HG02610 (cell line): ENCODE data around the gene CEP126.
"Not testable (repeated sequence)": the region's sequence is repeated elsewhere in the genome, so short reads cannot be mapped to it uniquely, and the experiment has no call there.

Experiments used
- ATAC-seq: cut with Tn5 transposase; IDR thresholded peaks from one replicate; pipeline ENCODE4 v1.9.1; 2021; ENCODE audit warnings: mild to moderate bottlenecking, moderate library complexity; ENCODE audit not compliant: unreplicated experiment

CEP126 gene

DNA sequence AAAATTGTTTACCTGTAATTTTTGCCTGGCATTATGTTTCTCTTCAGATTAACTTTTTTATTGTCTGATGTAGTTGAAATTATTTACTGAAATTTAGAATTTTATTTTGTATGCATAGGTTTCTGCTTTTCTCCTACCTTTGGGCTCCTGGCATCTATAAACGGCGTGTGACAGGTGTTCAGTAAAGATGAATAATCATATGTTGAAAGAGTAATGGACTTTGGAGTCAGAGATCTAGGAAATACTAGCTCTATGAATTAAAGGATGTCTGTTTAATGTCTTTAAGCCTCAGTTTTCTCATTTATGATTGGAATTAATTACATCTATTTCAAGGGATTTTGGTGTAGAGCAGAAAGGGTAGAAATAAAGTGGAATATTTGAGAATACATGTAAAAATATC is 8.7 kb downstream of the CEP126 start:
- ATAC-seq, result no peak

DNA sequence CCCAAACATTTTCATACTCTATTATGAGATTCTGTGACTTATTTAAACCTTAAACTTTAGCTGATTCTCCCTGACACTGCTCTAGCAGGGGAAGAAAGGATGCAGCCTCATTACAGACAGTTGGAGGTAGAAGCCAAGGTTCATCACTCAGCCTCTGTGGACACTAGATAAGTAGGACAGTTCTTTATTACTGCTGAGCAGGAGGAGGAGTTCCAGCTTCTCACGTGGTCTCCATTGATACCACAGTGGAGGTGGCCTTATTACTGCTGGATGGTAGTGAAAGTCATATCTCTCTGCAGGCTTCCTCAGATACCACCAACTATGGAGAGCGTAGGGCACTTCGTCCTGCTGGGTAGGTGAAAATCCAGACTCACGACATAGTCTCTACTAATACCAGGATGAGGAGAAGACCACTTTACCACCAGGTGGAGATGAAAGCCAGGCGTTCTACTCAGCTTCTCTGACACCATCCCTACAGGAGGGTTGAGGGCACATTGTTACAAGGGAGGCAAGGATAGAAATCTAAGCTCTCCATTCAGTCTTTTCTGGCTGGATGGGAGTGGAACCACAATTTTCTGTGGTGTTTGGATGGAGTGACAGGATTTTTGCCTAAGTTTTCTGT is 14.6 kb downstream of the CEP126 start:
- no peak for ATAC-seq

DNA sequence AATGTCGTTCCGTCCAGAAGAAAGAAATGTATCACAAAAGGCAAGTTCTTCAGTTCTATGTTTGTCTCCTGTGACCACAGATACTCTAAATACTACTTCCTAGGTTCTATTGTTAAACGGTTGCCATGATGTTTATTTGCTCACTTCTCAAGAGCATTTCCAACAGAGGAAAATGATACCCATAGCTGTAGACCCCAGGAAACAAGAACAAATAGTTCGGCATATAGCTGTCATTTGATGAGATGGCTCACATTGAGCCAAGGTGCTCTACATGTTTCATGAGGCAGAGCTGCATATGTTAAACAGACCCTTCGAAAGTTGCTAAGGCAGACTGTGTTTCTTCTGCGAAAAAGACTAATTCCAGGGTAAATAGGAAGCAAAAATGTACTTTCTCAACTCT is 16.9 kb downstream of the CEP126 start:
- ATAC-seq, result no peak

DNA sequence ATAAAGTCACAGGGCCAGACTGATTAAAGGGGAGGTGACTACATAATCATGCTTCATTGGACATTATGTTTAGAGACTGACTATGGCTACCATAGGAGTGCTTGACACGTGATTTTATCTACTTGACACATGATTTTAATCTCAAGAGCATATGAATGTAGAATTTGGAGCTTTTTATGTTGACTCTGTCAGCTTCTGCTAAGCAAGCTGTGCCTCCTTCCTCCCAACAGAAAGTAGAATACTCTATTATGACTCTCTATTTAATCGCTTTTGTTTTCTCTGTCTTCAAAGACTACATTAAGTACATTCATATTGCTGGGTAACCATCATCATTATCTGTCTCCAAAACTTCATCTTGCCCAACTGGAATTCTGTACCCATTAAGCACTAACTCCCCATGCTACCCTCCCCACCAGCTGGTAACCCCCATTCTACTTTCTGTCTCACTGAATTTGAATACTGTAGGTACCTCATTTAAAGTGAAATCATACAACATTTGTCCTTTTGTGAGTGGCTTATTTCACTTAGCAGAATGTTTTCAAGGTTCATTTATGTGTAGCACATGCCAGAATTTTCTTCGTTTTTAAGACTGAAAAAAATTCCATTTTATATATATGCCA is 26.2 kb downstream of the CEP126 start:
- no peak for ATAC-seq

DNA sequence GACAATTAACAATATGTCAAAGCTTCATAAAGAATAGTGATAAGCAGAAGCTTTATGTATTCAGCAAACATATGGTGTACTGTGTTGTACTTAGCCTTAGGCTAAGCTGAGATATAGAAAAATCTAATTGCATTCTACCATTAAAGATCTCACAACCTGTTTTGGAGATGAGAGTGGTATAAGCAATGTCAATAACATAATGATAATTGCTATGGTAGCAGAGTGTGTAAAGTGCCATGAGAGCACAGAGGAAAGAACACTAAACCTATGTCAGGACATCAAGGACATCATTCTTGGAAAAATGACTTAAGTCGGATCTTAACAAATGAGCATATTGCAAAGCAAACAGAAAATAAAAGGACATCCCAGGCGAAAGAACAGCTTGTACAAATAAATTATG is 30.1 kb downstream of the CEP126 start:
- ATAC-seq, result no peak

DNA sequence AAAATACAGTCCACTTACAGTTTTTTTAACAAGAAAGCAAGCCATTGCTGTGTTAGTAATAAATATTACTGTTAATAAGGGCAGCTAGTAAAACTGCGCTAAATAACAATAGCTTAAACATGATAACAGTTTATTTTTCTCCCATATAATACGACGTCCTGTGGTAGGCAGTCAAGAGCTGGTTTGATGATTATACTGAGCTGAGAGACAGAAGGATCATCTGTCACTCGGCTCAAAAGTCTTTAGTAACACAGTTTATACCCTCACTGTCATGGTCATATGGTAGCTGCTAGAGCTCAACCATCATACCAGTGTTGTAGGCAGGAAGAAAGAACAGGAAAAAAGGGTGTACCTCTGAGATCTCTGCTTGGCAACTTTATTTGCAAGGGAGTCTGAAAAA is 30.6 kb downstream of the CEP126 start:
- ATAC-seq, result no peak

DNA sequence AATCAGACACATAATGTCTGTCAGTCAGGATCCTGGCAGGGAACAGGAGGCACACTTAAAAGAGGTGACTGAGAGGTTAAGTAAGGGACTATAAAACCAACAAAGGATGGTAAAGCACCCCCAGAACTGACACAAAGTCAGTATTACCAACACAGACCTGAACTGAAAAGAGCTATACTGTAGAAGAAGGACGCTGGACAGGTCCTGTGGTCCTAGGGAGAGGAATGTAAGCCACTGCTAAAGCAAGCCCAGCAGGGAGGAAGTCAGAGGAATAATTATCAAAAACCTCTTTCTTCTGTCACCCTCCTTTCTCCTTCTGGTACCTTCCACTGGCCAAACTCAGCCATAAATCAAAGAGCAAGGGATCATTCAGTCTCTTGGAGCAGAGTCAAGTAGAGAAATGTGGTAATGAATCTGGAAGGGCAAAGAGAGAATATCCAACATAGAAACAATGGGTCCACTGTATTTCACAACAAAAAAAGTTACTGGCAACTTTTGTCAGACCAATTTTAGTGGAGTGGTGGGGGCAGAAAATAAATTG is 34.9 kb downstream of the CEP126 start:
- ATAC-seq, result no peak

DNA sequence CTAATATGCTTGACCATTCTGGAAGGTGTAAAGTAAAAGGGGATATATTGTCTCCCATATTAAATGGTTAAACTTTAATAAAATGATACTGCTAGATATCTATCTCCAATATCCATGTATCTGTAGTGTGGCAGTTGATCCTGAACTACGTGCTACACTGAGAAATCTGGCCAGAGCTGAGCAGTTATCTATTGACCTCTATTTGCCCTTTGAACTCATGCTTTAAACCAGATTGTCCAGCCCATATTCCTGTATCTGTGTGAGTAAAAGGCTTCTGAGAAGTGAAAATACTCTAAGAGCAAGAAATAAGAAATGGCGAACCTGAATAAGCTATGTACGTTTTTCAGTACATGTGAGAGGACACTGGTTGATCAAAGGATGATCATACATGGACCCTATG is 40.5 kb downstream of the CEP126 start:
- ATAC-seq, result no peak

DNA sequence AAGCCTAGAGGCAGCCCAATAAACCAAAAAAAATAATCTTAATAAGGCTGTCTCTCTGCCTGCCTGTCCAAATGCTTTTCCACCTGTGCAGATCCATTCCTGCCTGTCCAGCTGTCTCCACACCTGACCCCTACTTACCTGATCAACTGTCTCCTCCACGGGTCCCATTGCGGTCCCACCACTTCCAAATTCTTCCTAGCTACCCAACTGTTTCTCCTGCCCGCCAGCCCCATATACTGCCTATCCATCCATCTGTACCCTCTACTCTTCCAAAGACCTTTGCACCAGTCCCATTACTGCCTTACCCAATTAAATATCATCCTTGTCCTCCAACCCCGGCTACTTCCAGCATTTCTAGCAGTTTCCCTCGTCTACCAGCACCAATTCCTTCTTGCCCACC is 40.9 kb downstream of the CEP126 start:
- ATAC-seq, result no peak

DNA sequence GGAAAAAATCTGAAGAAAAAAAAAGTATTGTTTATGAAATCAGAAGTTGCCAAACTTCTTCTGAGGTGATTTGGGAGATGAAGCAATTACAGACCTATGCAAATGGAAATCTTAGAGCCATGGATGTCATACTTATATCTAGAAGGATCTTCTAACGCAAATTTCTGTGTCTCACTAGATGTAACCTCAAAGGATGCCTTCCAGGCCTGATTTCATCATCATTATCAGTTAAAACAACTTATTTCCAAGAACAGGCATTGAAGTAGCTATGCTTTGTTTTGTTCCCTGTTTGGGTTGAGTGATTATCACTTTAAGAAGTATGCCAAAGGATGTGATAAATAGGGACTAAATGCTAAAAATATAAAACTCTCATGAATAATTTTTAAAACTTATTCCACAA is 45.4 kb downstream of the CEP126 start:
- no peak for ATAC-seq

DNA sequence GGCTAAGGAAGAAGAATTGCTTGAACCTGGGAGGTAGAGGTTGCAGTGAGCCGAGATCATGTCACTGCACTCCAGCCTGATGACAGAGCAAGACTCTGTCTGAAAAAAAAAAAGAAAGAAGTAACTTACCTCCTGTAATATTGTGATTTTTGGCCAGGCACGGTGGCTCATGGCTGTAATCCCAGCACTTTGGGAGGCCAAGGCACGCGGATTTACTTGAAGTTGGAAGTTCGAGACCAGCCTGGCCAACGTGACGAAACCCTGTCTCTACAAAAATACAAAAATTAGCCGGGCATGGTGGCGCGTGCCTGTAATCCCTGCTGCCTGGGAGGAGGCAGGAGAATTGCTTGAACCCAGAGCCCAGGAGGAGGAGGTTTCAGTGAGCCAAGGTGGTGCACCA is 49.4 kb downstream of the CEP126 start:
- not testable (repeated sequence) for ATAC-seq

DNA sequence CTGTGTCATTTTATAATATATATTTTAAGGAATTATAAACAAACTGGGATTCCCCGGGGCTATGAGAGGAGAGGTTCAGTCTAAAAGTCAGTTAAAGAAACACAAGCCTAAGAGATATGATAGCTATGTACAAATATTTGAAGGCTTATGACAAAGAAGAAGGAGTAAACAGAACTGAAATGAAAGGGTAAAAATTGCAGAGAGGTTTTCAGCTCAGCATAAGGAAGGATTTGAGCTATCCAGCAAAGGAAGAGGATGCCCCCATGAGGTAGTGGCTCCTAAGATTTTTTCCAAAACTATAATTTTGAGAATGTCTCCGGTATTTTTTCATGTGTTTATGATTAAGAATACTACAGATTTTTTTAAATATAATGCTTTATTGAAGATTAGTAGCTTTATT is 59.4 kb downstream of the CEP126 start:
- no peak for ATAC-seq

DNA sequence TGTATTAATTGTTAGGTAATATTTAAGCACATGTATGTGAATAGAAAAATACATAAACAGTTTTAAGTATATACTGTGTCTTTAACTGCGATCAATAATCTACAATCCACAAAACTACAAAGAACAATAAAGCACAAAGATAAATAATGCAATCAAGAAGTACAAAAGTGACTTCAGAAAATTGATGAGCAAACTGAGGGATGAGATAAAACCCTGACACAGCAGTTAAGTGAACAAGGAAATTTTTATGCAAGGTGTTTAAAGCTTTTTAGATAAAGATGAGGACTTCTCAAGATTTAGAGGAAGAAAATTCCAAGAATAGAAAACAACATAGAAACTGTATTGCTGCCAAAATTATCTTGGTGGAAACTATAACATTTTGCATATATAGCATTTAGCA is 60.0 kb downstream of the CEP126 start:
- no peak for ATAC-seq

DNA sequence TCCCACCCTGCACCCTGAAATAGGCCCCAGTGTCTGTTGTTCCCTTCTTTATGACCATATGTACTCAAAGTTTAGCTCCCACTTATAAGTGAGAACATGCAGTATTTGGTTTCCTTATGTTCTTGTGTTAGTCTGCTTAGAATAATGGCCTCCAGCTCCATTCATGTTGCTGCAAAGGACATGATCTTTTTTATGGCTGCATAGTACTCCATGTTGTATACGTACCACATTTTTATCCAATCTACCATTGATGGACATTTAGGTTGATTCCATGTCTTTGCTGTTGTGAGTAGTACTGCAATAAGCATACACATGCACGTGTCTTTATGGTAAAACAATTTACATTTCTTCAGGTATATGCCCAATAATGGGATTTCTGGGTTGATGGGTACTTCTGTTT is 60.9 kb downstream of the CEP126 start:
- no peak for ATAC-seq

DNA sequence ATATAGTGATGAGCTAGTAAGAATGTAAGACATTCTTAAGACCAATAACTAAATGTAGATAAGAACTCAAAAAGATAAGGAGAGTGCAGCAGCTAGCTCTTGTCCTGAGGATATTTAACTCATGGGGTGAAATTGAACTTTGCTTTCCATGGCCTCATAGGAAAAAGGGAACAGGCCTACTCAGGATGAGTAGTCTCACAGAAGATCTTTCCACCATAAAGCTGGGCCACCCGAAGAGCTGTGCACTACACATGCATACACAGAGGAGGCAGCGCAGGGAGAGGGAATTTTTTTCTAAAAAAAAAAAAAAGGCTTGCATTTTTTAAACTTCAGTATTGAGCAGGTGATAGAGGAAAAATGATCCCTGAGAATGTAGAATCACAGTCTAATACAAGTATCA is 72.6 kb downstream of the CEP126 start:
- no peak for ATAC-seq

DNA sequence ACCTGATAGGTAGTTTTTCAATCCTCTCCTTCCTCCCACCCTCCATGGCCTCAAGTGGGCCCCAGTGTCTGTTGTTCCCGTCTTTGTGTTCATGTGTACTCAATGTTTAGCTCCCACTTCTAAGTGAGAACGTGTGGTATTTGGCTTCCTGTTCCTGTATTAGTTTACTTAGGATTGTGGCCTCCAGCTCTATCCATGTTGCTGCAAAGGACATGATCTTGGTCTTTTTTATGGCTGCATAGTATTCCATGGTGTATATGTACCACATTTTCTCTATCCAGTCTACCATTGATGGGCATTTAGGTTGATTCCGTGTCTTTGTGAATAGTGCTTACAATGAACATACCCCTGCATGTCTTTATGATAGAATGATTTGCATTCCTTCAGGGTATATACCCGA is 78.4 kb downstream of the CEP126 start:
- ATAC-seq, result no peak

DNA sequence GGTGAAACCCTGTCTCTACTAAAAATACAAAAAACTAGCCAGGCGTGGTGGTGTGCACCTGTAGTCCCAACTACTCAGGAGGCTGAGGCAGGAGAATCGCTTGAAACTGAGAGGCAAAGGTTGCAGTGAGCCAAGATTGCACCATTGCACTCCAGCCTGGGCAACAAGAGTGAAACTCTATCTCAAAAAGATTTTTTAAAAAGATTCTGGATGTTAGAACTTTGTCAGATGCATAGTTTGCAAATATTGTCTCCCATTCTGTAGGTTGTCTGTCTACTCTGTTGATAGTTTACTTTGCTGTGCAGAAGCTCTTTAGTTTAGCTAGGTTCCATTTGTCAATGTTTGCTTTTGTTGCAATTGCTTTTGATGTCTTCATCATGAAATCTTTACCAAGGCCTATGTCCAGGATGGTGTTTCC is 79.3 kb downstream of the CEP126 start:
- ATAC-seq, result not testable (repeated sequence)

DNA sequence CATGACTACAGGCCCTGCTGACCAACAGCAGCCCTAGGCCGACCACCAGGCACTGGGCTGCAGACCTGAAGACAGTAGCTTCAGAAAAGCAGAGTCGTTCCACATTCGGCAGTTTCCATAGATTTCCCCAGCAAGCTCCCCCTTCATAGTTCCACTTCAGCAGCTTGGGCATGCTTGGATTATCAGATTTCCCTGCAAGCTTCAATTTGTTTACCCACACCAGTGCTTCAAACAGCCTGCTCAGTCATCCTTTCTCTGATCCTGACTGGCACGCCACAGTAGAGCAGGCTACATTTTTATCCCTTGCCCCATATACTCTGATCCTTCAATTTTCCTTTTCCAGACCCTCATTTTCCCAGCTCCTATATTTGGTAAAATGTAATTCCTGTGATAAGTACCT is 81.3 kb downstream of the CEP126 start:
- no peak for ATAC-seq

DNA sequence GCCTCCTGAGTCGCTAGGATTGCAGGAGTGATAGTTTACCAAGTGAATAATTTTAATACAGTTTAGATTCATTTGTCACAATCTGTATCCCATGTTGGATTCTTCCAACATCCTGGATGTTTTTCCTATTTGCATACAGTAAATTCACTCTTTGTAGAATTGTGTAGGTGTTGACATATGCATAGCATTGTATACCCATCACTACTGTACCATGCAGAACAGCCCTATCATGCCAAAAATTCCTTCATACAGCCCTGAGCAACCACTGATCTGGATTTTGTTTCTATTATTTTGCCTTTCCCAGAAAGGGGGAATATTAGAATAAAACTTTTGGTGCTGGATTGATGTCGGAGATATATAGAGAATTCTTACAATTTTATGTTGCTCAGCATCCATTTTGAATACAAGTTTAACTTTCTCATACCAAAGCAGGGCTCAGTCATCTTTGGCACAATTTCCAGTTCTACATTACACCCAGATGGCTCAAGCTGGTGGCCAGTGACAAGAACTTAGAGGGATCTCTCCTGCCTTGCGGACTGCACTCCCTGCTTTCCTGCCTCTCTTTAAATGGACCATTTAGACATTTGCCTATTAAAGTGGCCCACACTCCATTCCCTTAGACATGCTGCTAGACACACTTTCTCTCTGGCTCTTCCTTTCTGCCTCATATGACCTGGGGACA is 87.0 kb downstream of the CEP126 start:
- ATAC-seq, result no peak

DNA sequence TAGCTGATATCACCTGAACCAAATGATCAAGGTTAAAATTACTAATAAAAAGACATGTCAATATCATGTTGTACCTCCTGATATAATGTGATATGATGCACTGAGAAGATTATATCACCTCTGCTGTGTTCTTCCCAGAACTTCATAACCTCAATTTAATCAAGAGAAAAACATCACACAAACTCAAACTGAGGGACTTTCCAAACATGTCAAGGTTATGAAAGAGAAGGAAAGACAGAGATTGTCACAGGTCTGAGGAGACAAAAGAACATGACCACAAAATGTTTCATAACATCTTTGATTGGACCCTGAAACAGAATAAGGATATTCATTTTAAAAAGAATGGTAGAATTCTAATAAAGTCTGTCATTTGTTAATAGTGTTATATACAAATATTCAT is 89.4 kb downstream of the CEP126 start:
- no peak for ATAC-seq

DNA sequence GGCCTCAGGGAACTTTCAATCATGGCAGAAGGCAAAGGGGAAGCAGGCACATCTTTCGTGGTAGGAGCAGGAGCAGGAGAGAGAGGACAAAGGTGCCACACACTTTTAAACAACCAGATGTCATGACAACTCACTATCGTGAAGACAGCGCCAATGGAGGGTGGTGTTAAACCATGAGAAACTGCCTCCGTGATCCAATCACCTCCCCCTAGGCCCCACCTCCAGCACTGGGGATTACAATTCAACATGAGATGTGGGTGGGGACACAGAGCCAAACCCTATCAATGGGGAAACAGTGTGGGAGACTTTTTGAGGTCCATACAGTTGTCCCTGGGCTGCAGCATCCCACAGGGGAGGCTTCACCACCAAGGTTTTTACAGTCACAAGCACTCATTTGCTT is 90.5 kb downstream of the CEP126 start:
- no peak for ATAC-seq

DNA sequence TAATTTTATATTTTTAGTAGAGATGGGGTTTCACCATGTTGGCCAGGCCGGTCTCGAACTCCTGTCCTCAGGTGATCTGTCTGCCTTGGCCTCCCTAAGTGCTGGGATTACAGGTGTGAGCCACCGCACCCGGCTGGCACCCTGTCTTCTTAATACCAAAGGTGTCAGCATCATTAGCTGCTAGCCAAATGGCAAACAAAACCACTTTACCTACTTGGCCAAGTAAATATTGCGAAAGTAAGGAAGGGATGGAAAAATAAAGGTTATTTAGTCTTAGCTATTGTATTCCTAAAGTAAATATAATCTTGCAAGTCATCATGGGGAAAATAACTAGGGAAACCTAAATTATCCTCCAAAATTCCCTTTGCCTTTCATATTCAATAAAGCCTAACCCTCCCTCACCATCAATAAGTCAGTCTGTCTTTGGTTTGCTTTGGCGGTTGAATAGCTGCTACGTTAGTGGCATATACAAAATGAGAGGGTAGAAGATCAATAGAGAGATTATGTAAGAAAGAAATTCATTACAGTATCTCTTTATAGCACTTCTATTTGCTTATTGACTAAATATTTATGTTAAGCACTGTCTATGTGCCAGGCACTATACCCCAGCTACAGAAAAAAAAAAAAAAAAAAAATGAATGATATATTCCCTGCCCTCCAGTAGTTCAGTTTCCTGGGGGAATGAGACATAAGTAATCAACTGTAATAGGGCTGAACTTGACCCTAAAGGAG is 92.2 kb downstream of the CEP126 start:
- ATAC-seq, result no peak
